Peyer's patch (tissue), 4 donors: ENCODE measurements around the gene MXD3.
"Not testable (repeated sequence)": the region's sequence is repeated elsewhere in the genome, so short reads cannot be mapped to it uniquely, and the experiment has no call there.

Experiments used
- POLR2A ChIP-seq, 2 donors: fragments of 450-650 bp; IDR thresholded peaks; one replicate each; pipeline ENCODE4 v1.5.1; 2017; ENCODE audit warnings: antibody characterized with exemption in 2 of 2, mild to moderate bottlenecking in 2 of 2, moderate library complexity in 2 of 2
- TF ChIP-seq, protein P1 (sequence below), 6 experiments: fragments of 450-650 bp in 4 of 6; fragments of 200-600 bp in 2 of 6; sonication (generic) in 1 of 6; IDR thresholded peaks; one replicate each; pipeline ENCODE4 v1.5.1; 2017 to 2019; ENCODE audit warnings: antibody characterized with exemption in 6 of 6, mild to moderate bottlenecking in 3 of 6, moderate library complexity in 1 of 6

DNA sequence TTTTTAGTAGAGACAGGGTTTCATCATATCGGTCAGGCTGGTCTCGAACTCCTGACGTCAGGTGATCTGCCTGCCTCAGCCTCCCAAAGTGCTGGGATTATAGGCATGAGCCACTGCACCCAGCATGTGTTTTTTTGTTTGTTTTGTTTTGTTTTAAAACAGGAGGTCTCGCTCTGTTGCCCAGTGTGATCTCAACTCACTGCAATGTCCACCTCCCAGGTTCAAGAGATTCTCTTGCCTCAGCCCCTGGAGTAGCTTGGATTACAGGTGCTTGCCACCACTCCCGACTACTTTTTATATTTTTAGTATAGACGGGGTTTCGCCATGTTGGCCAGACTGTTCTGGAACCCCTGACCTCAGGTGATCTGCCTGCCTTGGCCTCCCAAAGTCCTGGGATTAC lies 53.0 kb downstream of the MXD3 start:
- TF ChIP-seq, protein P1, sequence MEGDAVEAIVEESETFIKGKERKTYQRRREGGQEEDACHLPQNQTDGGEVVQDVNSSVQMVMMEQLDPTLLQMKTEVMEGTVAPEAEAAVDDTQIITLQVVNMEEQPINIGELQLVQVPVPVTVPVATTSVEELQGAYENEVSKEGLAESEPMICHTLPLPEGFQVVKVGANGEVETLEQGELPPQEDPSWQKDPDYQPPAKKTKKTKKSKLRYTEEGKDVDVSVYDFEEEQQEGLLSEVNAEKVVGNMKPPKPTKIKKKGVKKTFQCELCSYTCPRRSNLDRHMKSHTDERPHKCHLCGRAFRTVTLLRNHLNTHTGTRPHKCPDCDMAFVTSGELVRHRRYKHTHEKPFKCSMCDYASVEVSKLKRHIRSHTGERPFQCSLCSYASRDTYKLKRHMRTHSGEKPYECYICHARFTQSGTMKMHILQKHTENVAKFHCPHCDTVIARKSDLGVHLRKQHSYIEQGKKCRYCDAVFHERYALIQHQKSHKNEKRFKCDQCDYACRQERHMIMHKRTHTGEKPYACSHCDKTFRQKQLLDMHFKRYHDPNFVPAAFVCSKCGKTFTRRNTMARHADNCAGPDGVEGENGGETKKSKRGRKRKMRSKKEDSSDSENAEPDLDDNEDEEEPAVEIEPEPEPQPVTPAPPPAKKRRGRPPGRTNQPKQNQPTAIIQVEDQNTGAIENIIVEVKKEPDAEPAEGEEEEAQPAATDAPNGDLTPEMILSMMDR (IDR thresholded peaks at IDR 0.05) = not testable (repeated sequence)
- not testable (repeated sequence) for TF ChIP-seq POLR2A (IDR thresholded peaks at IDR 0.05)
